ENCODE measurements around the gene FAM107A. TPM values are rescaled to one million over a fixed set of nuclear protein-coding genes. Genes with fewer than 3 reads are reported as not detected.

The FAM107A gene
- total and polyA plus RNA-seq, 2 of the 4 experiments (the other 2 are of a cell fraction), result not detected

DNA sequence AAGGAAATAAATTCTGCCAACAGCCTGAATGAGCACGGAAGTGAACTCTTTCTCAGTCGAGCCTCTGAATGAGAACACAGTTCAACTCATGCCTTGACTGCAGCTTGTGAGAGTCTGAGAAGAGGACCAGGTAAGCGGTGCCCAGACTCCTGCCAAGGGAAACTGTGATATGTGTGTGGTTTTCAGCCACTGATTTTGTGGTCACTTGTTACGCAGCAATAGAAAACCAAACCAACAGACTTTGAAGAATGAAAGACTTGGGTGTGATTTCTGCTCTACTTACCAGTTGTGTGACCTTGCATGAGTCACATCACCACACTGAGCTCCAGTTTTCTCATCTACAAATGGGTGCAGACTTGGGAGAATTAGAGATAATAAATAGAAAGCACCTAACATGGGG is 30.6 kb upstream of the FAM107A start:
- H4K20me1 ChIP-seq (ENCODE audit: insufficient read depth, low read length), result no peaks in the 10 kb centered on the region
- no peak overlapping the region for H4K91ac ChIP-seq (ENCODE audit: insufficient read depth, low read depth, low read length)
- DNase-seq (no peak), ATAC-seq (ENCODE audit: low read depth) (no peak)
- H2BK20ac ChIP-seq (ENCODE audit: low read depth, low read length), result no peak overlapping the region
- H2AK9ac ChIP-seq (replicated peaks; ENCODE audit: low read depth, low read length, poor library complexity), result no peak overlapping the region
- no peak overlapping the region for H3K27ac ChIP-seq (ENCODE audit: insufficient read depth, low read length)
- H3K56ac ChIP-seq (ENCODE audit: extremely low read depth, insufficient read depth, low read length), result no peak overlapping the region
- H4K8ac ChIP-seq (ENCODE audit: low read depth in 2 of 2, low read length in 2 of 2), result no peak overlapping the region
- H2BK5ac ChIP-seq (ENCODE audit: low read depth, low read length, poor library complexity, severe bottlenecking), result no peak overlapping the region
- 63% methylated on average over 3 of the region's 4 CpGs; no CpG with 5 or more reads in 1 of the 2 experiments for WGBS, 2 experiments (ENCODE audit: extremely low coverage in 2 of 2, insufficient read length in 1 of 2)
- dilution Hi-C loops (cut with HindIII; ENCODE audit: low sequenced_read_pairs, unreplicated experiment), result no loop called here
- H3K9ac ChIP-seq (ENCODE audit: low read depth, low read length), result no peak overlapping the region
- no peak overlapping the region for H3K4me3 ChIP-seq (ENCODE audit: insufficient read depth, low read depth, low read length)
- no peak overlapping the region for H2AK5ac ChIP-seq (ENCODE audit: low read depth, low read length)
- intact Hi-C loops (cut with micrococcal nuclease), result no loop called here
- in situ Hi-C loops (cut with MboI; ENCODE audit: low sequenced_read_pairs), result no loop called here
- no peaks in the 10 kb centered on the region for H3K4me1 ChIP-seq (ENCODE audit: control insufficient read depth, insufficient read depth, low read length)
- H3K18ac ChIP-seq (ENCODE audit: low read depth, low read length), result no peak overlapping the region
- POLR2A ChIA-PET (ENCODE audit: unreplicated experiment), result interaction anchor here (0.6 kb wide), 1 partner anchor 22 kb away, joined by 7 read pairs; no protein-coding TSS in a partner anchor
- H3K23ac ChIP-seq (ENCODE audit: low read depth, low read length), result no peak overlapping the region
- H2BK15ac ChIP-seq (ENCODE audit: low read depth, low read length), result no peak overlapping the region
- no peak overlapping the region for H2BK120ac ChIP-seq (ENCODE audit: low read depth, low read length)
- H3K4me2 ChIP-seq (ENCODE audit: low read depth, low read length), result no peak overlapping the region
- CTCF ChIA-PET, result no interaction called here
- H2AFZ ChIP-seq (replicated peaks; ENCODE audit: low read length, poor library complexity), result no peak overlapping the region
- H3K9me1 ChIP-seq (ENCODE audit: insufficient read depth, low read length), result no peaks in the 10 kb centered on the region
- TF ChIP-seq MAZ (IDR thresholded peaks at IDR 0.05; ENCODE audit: borderline replicate concordance, low read depth, low read length), result no peak
- no peak for TF ChIP-seq RCOR1 (IDR thresholded peaks at IDR 0.05; ENCODE audit: insufficient replicate concordance, low read length)
- TF ChIP-seq BHLHE40 (IDR thresholded peaks at IDR 0.05; ENCODE audit: low read depth, low read length), result no peak
- TF ChIP-seq RFX5 (IDR thresholded peaks at IDR 0.05; ENCODE audit: low read depth, low read length), result no peak
- no peak for TF ChIP-seq CHD1 (IDR thresholded peaks at IDR 0.05; ENCODE audit: low read depth, low read length)
- no peak for TF ChIP-seq SMC3 (IDR thresholded peaks at IDR 0.05; ENCODE audit: low read depth, low read length)
- no peak for TF ChIP-seq NFE2L2 (IDR thresholded peaks at IDR 0.05; ENCODE audit: low read depth, low read length)
- TF ChIP-seq MAFK (IDR thresholded peaks at IDR 0.05; ENCODE audit: low read depth, low read length), result no peak
- TF ChIP-seq FOS (IDR thresholded peaks at IDR 0.05; ENCODE audit: low read depth, low read length), result no peak
- TF ChIP-seq RAD21 (IDR thresholded peaks at IDR 0.05; ENCODE audit: low read length), result no peak
- TF ChIP-seq MXI1 (IDR thresholded peaks at IDR 0.05; ENCODE audit: borderline replicate concordance, low read depth, low read length), result no peak
- TF ChIP-seq POLR2A (IDR thresholded peaks at IDR 0.05; ENCODE audit: low read depth, low read length), result no peak
- TF ChIP-seq, protein P1, sequence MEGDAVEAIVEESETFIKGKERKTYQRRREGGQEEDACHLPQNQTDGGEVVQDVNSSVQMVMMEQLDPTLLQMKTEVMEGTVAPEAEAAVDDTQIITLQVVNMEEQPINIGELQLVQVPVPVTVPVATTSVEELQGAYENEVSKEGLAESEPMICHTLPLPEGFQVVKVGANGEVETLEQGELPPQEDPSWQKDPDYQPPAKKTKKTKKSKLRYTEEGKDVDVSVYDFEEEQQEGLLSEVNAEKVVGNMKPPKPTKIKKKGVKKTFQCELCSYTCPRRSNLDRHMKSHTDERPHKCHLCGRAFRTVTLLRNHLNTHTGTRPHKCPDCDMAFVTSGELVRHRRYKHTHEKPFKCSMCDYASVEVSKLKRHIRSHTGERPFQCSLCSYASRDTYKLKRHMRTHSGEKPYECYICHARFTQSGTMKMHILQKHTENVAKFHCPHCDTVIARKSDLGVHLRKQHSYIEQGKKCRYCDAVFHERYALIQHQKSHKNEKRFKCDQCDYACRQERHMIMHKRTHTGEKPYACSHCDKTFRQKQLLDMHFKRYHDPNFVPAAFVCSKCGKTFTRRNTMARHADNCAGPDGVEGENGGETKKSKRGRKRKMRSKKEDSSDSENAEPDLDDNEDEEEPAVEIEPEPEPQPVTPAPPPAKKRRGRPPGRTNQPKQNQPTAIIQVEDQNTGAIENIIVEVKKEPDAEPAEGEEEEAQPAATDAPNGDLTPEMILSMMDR (conservative IDR thresholded peaks at IDR 0.05; ENCODE audit: low read depth, low read length), result no peak
- TF ChIP-seq, protein P2, sequence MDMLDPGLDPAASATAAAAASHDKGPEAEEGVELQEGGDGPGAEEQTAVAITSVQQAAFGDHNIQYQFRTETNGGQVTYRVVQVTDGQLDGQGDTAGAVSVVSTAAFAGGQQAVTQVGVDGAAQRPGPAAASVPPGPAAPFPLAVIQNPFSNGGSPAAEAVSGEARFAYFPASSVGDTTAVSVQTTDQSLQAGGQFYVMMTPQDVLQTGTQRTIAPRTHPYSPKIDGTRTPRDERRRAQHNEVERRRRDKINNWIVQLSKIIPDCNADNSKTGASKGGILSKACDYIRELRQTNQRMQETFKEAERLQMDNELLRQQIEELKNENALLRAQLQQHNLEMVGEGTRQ (IDR thresholded peaks at IDR 0.05; ENCODE audit: low read depth, low read length), result no peak
- TF ChIP-seq, protein P3, sequence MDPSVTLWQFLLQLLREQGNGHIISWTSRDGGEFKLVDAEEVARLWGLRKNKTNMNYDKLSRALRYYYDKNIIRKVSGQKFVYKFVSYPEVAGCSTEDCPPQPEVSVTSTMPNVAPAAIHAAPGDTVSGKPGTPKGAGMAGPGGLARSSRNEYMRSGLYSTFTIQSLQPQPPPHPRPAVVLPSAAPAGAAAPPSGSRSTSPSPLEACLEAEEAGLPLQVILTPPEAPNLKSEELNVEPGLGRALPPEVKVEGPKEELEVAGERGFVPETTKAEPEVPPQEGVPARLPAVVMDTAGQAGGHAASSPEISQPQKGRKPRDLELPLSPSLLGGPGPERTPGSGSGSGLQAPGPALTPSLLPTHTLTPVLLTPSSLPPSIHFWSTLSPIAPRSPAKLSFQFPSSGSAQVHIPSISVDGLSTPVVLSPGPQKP (IDR thresholded peaks at IDR 0.05; ENCODE audit: borderline replicate concordance, low read depth, low read length), result no peak
- TF ChIP-seq CEBPB (IDR thresholded peaks at IDR 0.05; ENCODE audit: low read depth, low read length), result no peak
- no peak overlapping the region for H3K4ac ChIP-seq (ENCODE audit: low read depth, low read length)
- no peaks in the 10 kb centered on the region for H3K36me3 ChIP-seq (ENCODE audit: control insufficient read depth, insufficient read depth, low read length)
- no peak overlapping the region for H4K5ac ChIP-seq (ENCODE audit: low read depth, low read length)
- H3K14ac ChIP-seq (replicated peaks; ENCODE audit: low read depth, low read length), result no peak overlapping the region
- H3K79me1 ChIP-seq (ENCODE audit: low read depth in 1 of 2, low read length in 2 of 2), result no peaks in the 10 kb centered on the region
- H3K9me3 ChIP-seq (ENCODE audit: control insufficient read depth, insufficient read depth, low read length), result peaks cover 6% of the 10 kb centered on the region
- peaks cover 35% of the 10 kb centered on the region for H3K27me3 ChIP-seq (ENCODE audit: control insufficient read depth, insufficient read depth, low read length)
- BruUV-seq (replicated peaks), result no TSS peak

Measured in IMR-90 (cell line).